ENCODE measurements around the gene HMG20A.

GRCh38 chr15:77376770-77377169 lies 43.9 kb upstream of the HMG20A start:
- TF ChIP-seq ZNF274 (IDR thresholded peaks at IDR 0.05; ENCODE audit: low read depth, low read length) = no peak
- TF ChIP-seq YY1 (IDR thresholded peaks at IDR 0.05; ENCODE audit: insufficient read depth, insufficient read length) = no peak
- no peak for TF ChIP-seq SUZ12 (IDR thresholded peaks at IDR 0.05; ENCODE audit: extremely low read depth, insufficient read depth, insufficient read length)
